CD14-positive monocyte (primary cell): Measurements from ENCODE around the gene HIF3A. TPM values are rescaled to one million over a fixed set of nuclear protein-coding genes. Genes with fewer than 3 reads are reported as not detected.
A peak's percentile ranks its signal among the peaks of the same experiment; 100 is the strongest.

ENCODE experiments used
- DNase-seq, 3 donors: peaks; one replicate each; pipeline ENCODE4 v3.0.0-alpha.2; 2011 to 2022
- H2AFZ ChIP-seq: 2 replicates; pipeline ENCODE4 v1.6.0; 2012; ENCODE audit warnings: mild to moderate bottlenecking, low read depth, low read length, inconsistent platforms; ENCODE audit not compliant: insufficient read depth, poor library complexity, severe bottlenecking
- H3K27ac ChIP-seq, 2 donors: 1 replicate in 1 of 2; 2 replicates in 1 of 2; pipeline ENCODE4 v1.5.1; 2012 to 2013; ENCODE audit warnings: low read length in 2 of 2, control low read depth in 1 of 2, inconsistent platforms in 1 of 2, low read depth in 1 of 2, mild to moderate bottlenecking in 1 of 2
- H3K27me3 ChIP-seq, 2 donors: one replicate each; pipeline versions ENCODE4 v1.6.0 to v1.6.1; 2011 to 2013; ENCODE audit warnings: low read length in 2 of 2; ENCODE audit not compliant: control insufficient read depth in 2 of 2, insufficient read depth in 2 of 2
- H3K36me3 ChIP-seq, 2 donors: replicated peaks in 1 of 2; 1 replicate in 1 of 2; 2 replicates in 1 of 2; pipeline versions ENCODE4 v1.5.1 to v1.6.1; 2012 to 2013; ENCODE audit warnings: low read length in 2 of 2, control low read depth in 1 of 2, inconsistent platforms in 1 of 2, mild to moderate bottlenecking in 1 of 2; ENCODE audit not compliant: insufficient read depth in 2 of 2, control insufficient read depth in 1 of 2
- H3K4me1 ChIP-seq, 2 donors: 1 replicate in 1 of 2; 2 replicates in 1 of 2; pipeline versions ENCODE4 v1.5.1 to v1.6.1; 2012 to 2013; ENCODE audit warnings: low read length in 2 of 2, control low read depth in 1 of 2, inconsistent platforms in 1 of 2, mild to moderate bottlenecking in 1 of 2, moderate library complexity in 1 of 2; ENCODE audit not compliant: insufficient read depth in 2 of 2, control insufficient read depth in 1 of 2
- H3K4me2 ChIP-seq: replicated peaks from 2 replicates; pipeline ENCODE3; 2012; ENCODE audit warnings: low read length, moderate library complexity, mild to moderate bottlenecking; ENCODE audit not compliant: poor library complexity, severe bottlenecking; ENCODE audit errors: extremely low read depth
- H3K4me3 ChIP-seq, 3 experiments: fragments of 200-600 bp in 1 of 3; sonication (generic) in 1 of 3; replicated peaks in 1 of 3; 1 replicate in 2 of 3; 2 replicates in 1 of 3; pipeline ENCODE4 v1.5.1; 2011 to 2013; ENCODE audit warnings: low read length in 3 of 3, mild to moderate bottlenecking in 3 of 3, control low read depth in 2 of 3, low read depth in 2 of 3, inconsistent platforms in 1 of 3, moderate library complexity in 1 of 3
- H3K79me2 ChIP-seq: 2 replicates; pipeline ENCODE4 v1.6.0; 2012; ENCODE audit warnings: mild to moderate bottlenecking, control low read depth, inconsistent platforms, low read length, moderate library complexity; ENCODE audit not compliant: insufficient read depth
- H3K9ac ChIP-seq: 2 replicates; pipeline ENCODE4 v1.6.0; 2017; ENCODE audit warnings: low read length, mild to moderate bottlenecking; ENCODE audit not compliant: insufficient read depth, poor library complexity, severe bottlenecking
- H3K9me3 ChIP-seq, 2 donors: replicated peaks in 1 of 2; 1 replicate in 1 of 2; 2 replicates in 1 of 2; pipeline versions ENCODE4 v1.5.1 to v1.6.1; 2012 to 2013; ENCODE audit warnings: low read length in 2 of 2, control low read depth in 1 of 2; ENCODE audit not compliant: control insufficient read depth in 1 of 2, insufficient read depth in 1 of 2
- H4K20me1 ChIP-seq: 2 replicates; pipeline ENCODE4 v1.6.0; 2012; ENCODE audit warnings: mild to moderate bottlenecking, low read length, control low read depth, moderate library complexity; ENCODE audit not compliant: insufficient read depth
- H3K27ac Mint-ChIP-seq, 7 donors: one replicate each; pipeline ENCODE4 v1.8.0; 2020; ENCODE audit warnings: mild to moderate bottlenecking in 7 of 7, mixed read lengths in 7 of 7, moderate library complexity in 6 of 7, inconsistent platforms in 2 of 7
- H3K27me3 Mint-ChIP-seq, 3 donors: one replicate each; pipeline ENCODE4 v1.8.0; 2021 to 2022; ENCODE audit warnings: low read depth in 3 of 3, mild to moderate bottlenecking in 3 of 3, mixed read lengths in 3 of 3, moderate library complexity in 3 of 3, inconsistent platforms in 1 of 3
- H3K36me3 Mint-ChIP-seq, 2 donors: one replicate each; pipeline ENCODE4 v1.8.0; 2020; ENCODE audit warnings: mixed read lengths in 2 of 2, inconsistent platforms in 1 of 2, mild to moderate bottlenecking in 1 of 2
- H3K4me1 Mint-ChIP-seq: one replicate; pipeline ENCODE4 v1.8.0; 2020; ENCODE audit warnings: mild to moderate bottlenecking, mixed read lengths
- H3K4me3 Mint-ChIP-seq, 2 donors: one replicate each; pipeline ENCODE4 v1.8.0; 2020; ENCODE audit warnings: mild to moderate bottlenecking in 2 of 2, mixed read lengths in 2 of 2, moderate library complexity in 1 of 2
- H3K9me3 Mint-ChIP-seq, 7 donors: one replicate each; pipeline ENCODE4 v1.8.0; 2020 to 2022; ENCODE audit warnings: mixed read lengths in 7 of 7, mild to moderate bottlenecking in 6 of 7, moderate library complexity in 6 of 7, inconsistent platforms in 2 of 7
- WGBS: methylation state at CpG from one replicate; pipeline ENCODE4 v1.1.5; 2013; ENCODE audit warnings: missing lambda C conversion rate; ENCODE audit not compliant: insufficient coverage; 5-methylcytosine and 5-hydroxymethylcytosine counted together
- intact Hi-C, 2 donors: fragments of 100-400 bp; cut with micrococcal nuclease; formaldehyde crosslinking; loops; one replicate each; pipeline versions ENCODE4 v1.15.0 to v1.15.1; 2023
- polyA plus RNA-seq, 3 donors: library from polyadenylated mRNA; depleted of rRNA in 1 of 3; unstranded in 2 of 3; stranded (reverse) in 1 of 3; fragments of 300-500 nt in 2 of 3; fragments of >200 nt in 1 of 3; fragmentation: Illumina TruSeq in 2 of 3; gene quantifications; 1 replicate in 2 of 3; 2 replicates in 1 of 3; pipeline ENCODE4 v1.2.3, GENCODE V29; 2012 to 2021
- TF ChIP-seq, protein P1 (sequence below): fragments of 200-600 bp; IDR thresholded peaks from one replicate; pipeline ENCODE4 v1.8.0; 2022; ENCODE audit warnings: antibody characterized with exemption, mild to moderate bottlenecking

The HIF3A gene
- polyA plus RNA-seq, 3 donors, result not detected

- H4K20me1 ChIP-seq, result no peaks in the 10 kb centered on the region
- peak overlapping the region in 1 of 7 donors; percentile 75 for H3K27ac Mint-ChIP-seq
- H3K9me3 ChIP-seq, result no peaks in the 10 kb centered on the region
- no peaks in the 10 kb centered on the region for H3K79me2 ChIP-seq
- H3K27ac ChIP-seq, result no peak overlapping the region
- no peaks in the 10 kb centered on the region for H3K36me3 Mint-ChIP-seq
- no peak overlapping the region for H3K4me3 ChIP-seq
- H3K9ac ChIP-seq, result no peak overlapping the region
- no peak overlapping the region for H3K4me2 ChIP-seq
- no peaks in the 10 kb centered on the region for H3K36me3 ChIP-seq
- no peak overlapping the region for H2AFZ ChIP-seq
- intact Hi-C loops, result no loop called here
- H3K4me1 ChIP-seq, result peaks cover 0 to 3% of the 10 kb centered on the region in 2 donors
- WGBS, result 95% methylated on average over 4 of the region's 11 CpGs
- TF ChIP-seq, protein P1, sequence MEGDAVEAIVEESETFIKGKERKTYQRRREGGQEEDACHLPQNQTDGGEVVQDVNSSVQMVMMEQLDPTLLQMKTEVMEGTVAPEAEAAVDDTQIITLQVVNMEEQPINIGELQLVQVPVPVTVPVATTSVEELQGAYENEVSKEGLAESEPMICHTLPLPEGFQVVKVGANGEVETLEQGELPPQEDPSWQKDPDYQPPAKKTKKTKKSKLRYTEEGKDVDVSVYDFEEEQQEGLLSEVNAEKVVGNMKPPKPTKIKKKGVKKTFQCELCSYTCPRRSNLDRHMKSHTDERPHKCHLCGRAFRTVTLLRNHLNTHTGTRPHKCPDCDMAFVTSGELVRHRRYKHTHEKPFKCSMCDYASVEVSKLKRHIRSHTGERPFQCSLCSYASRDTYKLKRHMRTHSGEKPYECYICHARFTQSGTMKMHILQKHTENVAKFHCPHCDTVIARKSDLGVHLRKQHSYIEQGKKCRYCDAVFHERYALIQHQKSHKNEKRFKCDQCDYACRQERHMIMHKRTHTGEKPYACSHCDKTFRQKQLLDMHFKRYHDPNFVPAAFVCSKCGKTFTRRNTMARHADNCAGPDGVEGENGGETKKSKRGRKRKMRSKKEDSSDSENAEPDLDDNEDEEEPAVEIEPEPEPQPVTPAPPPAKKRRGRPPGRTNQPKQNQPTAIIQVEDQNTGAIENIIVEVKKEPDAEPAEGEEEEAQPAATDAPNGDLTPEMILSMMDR, result no peak
- no peak for DNase-seq
- peaks cover 0 to 4% of the 10 kb centered on the region in 2 donors for H3K27me3 ChIP-seq
- H3K9me3 Mint-ChIP-seq, result no peaks in the 10 kb centered on the region
- peaks cover 7% of the 10 kb centered on the region for H3K4me1 Mint-ChIP-seq
- peaks cover 15 to 29% (median 22%) of the 10 kb centered on the region in 3 donors for H3K27me3 Mint-ChIP-seq
- no peak overlapping the region for H3K4me3 Mint-ChIP-seq
Measured at GRCh38 chr19:46340051-46340659, 43.3 kb downstream of the HIF3A start.

DNA sequence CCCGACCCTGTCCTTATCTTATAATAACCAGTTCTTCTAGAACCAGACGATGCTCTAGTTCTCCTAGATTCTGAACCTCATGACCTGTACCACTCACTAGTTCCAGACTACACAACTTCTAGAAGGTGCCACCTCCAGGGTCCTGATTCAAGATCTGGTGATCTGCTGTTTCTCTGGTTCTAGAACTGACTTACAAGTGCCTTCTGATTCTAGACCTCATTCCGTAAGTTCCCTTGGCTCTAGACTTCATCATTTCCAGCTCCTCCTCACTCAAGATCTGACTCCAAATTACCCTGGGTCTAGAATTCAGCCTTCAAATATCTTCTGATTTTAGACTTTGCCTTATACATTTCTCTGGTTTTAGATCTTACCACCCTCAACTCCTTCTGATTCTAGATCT, 45.1 kb downstream of the HIF3A start:
- no peaks in the 10 kb centered on the region for H3K9me3 Mint-ChIP-seq
- DNase-seq, result no peak
- Histone ChIP-seq H3K4me1 (peaks cover 8 to 9% of the 10 kb centered on the region in 2 donors), H3K4me2 (no peak overlapping the region), H3K27ac (no peak overlapping the region), H3K36me3 (no peaks in the 10 kb centered on the region), H3K79me2 (peaks cover under 1% of the 10 kb centered on the region), H3K4me3 (no peak overlapping the region), H2AFZ (no peak overlapping the region), H3K27me3 (peaks cover 0 to 4% of the 10 kb centered on the region in 2 donors), H3K9ac (no peak overlapping the region), H4K20me1 (no peaks in the 10 kb centered on the region), H3K9me3 (no peaks in the 10 kb centered on the region)
- 100% methylated on average over 3 of the region's 3 CpGs for WGBS
- H3K36me3 Mint-ChIP-seq, result no peaks in the 10 kb centered on the region
- TF ChIP-seq, protein P1, result no peak
- peaks cover 14% of the 10 kb centered on the region for H3K4me1 Mint-ChIP-seq
- H3K4me3 Mint-ChIP-seq, result no peak overlapping the region
- intact Hi-C loops, result no loop called here
- H3K27ac Mint-ChIP-seq, result peak overlapping the region in 1 of 7 donors; percentile 18
- peaks cover 15 to 26% (median 19%) of the 10 kb centered on the region in 3 donors for H3K27me3 Mint-ChIP-seq
